ENCODE data around the gene ADPRHL1. TPM values are rescaled to one million over a fixed set of nuclear protein-coding genes. Genes with fewer than 3 reads are reported as not detected.

ADPRHL1 gene
- polyA plus RNA-seq, 1 donor (not counting 4 experiments of a cell fraction or from before 2014, with no cell fraction given) = 1.2 TPM

DNA sequence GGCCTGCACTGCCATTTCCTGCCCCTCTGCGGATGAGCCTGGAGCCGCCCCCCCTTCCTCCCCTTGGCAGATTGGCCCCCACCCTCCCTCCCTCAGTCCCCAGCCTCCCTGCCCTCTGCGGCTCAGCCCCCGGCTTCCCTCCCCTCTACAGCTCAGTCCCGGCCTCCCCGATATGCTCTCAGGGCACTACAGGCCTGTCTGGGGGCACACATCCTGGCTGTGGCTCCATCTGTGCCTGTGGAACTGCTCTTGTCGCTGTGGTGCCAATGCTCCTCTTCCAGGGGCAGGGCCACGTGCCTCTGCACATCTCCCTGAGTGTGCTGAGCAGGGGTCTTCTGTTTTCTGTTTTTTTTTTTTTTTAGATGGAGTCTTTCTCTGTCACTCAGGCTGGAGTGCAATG lies 39.0 kb downstream of the ADPRHL1 start:
- Histone ChIP-seq H3K9me1 (ENCODE audit: control insufficient read depth, extremely low read depth, insufficient read depth, low read length) (no peaks in the 10 kb centered on the region), H3K36me3 (ENCODE audit: control insufficient read depth in 2 of 2, extremely low read depth in 1 of 2, insufficient read depth in 2 of 2, low read length in 2 of 2) (no peaks in the 10 kb centered on the region), H2AFZ (ENCODE audit: control insufficient read depth, low read length) (no peak overlapping the region), H3K9me3 (ENCODE audit: control insufficient read depth, low read depth, low read length) (no peaks in the 10 kb centered on the region), H4K20me1 (ENCODE audit: control insufficient read depth, extremely low read depth, insufficient read depth, low read length) (no peaks in the 10 kb centered on the region), H3K9ac (ENCODE audit: control insufficient read depth, extremely low read depth, insufficient read depth, low read length) (no peak overlapping the region), H3K27me3 (ENCODE audit: control insufficient read depth, extremely low read depth, insufficient read depth, low read length) (peaks cover 6% of the 10 kb centered on the region), H3K4me1 (ENCODE audit: control insufficient read depth, extremely low read depth, insufficient read depth, low read length) (no peaks in the 10 kb centered on the region), H3K27ac (ENCODE audit: control insufficient read depth, insufficient read depth, low read length) (no peak overlapping the region), H3K4me3 (ENCODE audit: control insufficient read depth in 2 of 3, extremely low read depth in 1 of 3, insufficient read depth in 2 of 3, low read depth in 1 of 3, low read length in 3 of 3) (no peak overlapping the region), H3K79me2 (ENCODE audit: control insufficient read depth, insufficient read depth, low read length) (no peaks in the 10 kb centered on the region), H3K4me2 (ENCODE audit: control insufficient read depth, extremely low read depth, insufficient read depth, low read depth, low read length) (no peak overlapping the region)
- TF ChIP-seq, protein P1, sequence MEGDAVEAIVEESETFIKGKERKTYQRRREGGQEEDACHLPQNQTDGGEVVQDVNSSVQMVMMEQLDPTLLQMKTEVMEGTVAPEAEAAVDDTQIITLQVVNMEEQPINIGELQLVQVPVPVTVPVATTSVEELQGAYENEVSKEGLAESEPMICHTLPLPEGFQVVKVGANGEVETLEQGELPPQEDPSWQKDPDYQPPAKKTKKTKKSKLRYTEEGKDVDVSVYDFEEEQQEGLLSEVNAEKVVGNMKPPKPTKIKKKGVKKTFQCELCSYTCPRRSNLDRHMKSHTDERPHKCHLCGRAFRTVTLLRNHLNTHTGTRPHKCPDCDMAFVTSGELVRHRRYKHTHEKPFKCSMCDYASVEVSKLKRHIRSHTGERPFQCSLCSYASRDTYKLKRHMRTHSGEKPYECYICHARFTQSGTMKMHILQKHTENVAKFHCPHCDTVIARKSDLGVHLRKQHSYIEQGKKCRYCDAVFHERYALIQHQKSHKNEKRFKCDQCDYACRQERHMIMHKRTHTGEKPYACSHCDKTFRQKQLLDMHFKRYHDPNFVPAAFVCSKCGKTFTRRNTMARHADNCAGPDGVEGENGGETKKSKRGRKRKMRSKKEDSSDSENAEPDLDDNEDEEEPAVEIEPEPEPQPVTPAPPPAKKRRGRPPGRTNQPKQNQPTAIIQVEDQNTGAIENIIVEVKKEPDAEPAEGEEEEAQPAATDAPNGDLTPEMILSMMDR (optimal IDR thresholded peaks at IDR 0.05 in 1 of 3, IDR thresholded peaks at IDR 0.05 in 1 of 3, conservative IDR thresholded peaks at IDR 0.05 in 1 of 3; ENCODE audit: extremely low read depth in 1 of 3, insufficient read depth in 2 of 3, low read length in 3 of 3) = no peak
- no peak for TF ChIP-seq EZH2 (IDR thresholded peaks at IDR 0.05; ENCODE audit: low read length)
- dilution Hi-C loops (cut with MboI; ENCODE audit: extremely low pct_ligation_motif_present, low sequenced_read_pairs) = no loop called here
- FAIRE-seq (no peak), DNase-seq (ENCODE audit: low read depth, low spot score) (no peak)

DNA sequence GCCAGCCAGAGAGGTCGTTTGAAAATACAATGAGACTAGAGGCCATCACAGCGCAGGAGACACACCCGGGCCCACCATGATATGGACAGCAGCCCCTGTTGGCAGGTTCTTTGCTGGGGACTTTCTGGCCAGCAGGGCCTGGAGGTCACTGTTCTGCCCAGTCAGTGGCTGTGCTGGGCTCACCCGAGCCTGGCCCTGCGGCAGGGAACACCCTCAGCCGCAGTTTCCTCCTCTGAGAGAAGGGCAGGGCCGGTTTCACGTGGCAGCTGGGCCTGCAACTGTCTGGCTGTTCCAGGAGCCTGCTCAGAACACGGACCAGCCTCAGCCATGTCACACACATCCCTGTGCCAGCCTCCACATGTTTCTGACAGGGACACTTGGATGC lies 39.4 kb downstream of the ADPRHL1 start:
- dilution Hi-C loops (cut with MboI; ENCODE audit: extremely low pct_ligation_motif_present, low sequenced_read_pairs) = no loop called here
- Histone ChIP-seq H3K79me2 (ENCODE audit: control insufficient read depth, insufficient read depth, low read length) (no peaks in the 10 kb centered on the region), H3K36me3 (ENCODE audit: control insufficient read depth in 2 of 2, extremely low read depth in 1 of 2, insufficient read depth in 2 of 2, low read length in 2 of 2) (no peaks in the 10 kb centered on the region), H3K4me1 (ENCODE audit: control insufficient read depth, extremely low read depth, insufficient read depth, low read length) (no peaks in the 10 kb centered on the region), H3K9ac (ENCODE audit: control insufficient read depth, extremely low read depth, insufficient read depth, low read length) (no peak overlapping the region), H3K4me3 (ENCODE audit: control insufficient read depth in 2 of 3, extremely low read depth in 1 of 3, insufficient read depth in 2 of 3, low read depth in 1 of 3, low read length in 3 of 3) (no peak overlapping the region), H3K4me2 (ENCODE audit: control insufficient read depth, extremely low read depth, insufficient read depth, low read depth, low read length) (no peak overlapping the region), H3K27ac (ENCODE audit: control insufficient read depth, insufficient read depth, low read length) (no peak overlapping the region), H3K27me3 (ENCODE audit: control insufficient read depth, extremely low read depth, insufficient read depth, low read length) (peaks cover 6% of the 10 kb centered on the region), H2AFZ (ENCODE audit: control insufficient read depth, low read length) (no peak overlapping the region), H3K9me3 (ENCODE audit: control insufficient read depth, low read depth, low read length) (no peaks in the 10 kb centered on the region), H3K9me1 (ENCODE audit: control insufficient read depth, extremely low read depth, insufficient read depth, low read length) (no peaks in the 10 kb centered on the region), H4K20me1 (ENCODE audit: control insufficient read depth, extremely low read depth, insufficient read depth, low read length) (no peaks in the 10 kb centered on the region)
- DNase-seq (ENCODE audit: low read depth, low spot score) = no peak
- FAIRE-seq = no peak
- TF ChIP-seq, protein P1 (optimal IDR thresholded peaks at IDR 0.05 in 1 of 3, IDR thresholded peaks at IDR 0.05 in 1 of 3, conservative IDR thresholded peaks at IDR 0.05 in 1 of 3; ENCODE audit: extremely low read depth in 1 of 3, insufficient read depth in 2 of 3, low read length in 3 of 3) = no peak
- TF ChIP-seq EZH2 (IDR thresholded peaks at IDR 0.05; ENCODE audit: low read length) = no peak

All from keratinocyte (primary cell).